Stimulated activated CD4-positive, alpha-beta T cell treated with anti-CD3 and anti-CD28 coated beads, Interleukin-15, amount 100 ng/mL, for 48 hours (primary cell): ENCODE measurements around the gene CCNI2.

ENCODE experiments used
- DNase-seq, 2 donors: peaks; one replicate each; pipeline ENCODE4 v3.0.0-alpha.2; 2020; ENCODE audit warnings: low read depth in 2 of 2

The CCNI2 gene

DNA sequence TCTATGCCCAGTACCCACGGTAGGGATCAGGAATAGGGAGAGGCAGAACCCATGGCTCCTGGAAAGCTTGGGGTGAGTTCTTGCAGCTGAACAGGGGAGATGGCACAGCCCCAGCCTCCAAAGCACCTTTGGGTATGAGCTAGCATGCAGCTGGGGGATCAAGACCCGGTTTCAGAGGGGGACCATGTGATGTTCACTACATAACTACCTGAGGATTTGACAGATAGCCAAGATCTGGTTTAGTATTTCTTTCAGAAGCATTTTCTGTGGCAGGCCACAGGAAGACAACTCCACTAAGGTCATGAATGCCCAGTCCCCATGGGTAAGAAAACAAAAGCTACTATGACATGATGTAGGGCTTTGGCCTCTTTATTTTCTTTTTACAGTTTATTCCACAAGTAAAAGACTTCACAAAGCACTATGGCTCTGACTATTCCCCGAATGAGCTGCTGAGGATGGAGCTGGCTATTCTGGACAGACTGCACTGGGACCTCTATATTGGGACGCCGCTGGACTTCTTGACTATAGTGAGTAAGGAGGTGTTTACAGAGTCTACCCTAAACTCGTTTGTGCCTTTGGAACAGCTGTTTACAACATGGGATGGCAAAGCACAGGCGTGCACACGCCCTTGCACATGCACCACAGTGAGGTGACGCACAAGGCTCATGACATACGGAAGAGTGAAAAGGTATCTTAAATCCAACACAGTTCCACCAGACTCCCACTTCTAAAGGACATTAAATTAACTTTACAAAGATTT lies 3.4 kb downstream of the CCNI2 start:
- DNase-seq, result no peak

DNA sequence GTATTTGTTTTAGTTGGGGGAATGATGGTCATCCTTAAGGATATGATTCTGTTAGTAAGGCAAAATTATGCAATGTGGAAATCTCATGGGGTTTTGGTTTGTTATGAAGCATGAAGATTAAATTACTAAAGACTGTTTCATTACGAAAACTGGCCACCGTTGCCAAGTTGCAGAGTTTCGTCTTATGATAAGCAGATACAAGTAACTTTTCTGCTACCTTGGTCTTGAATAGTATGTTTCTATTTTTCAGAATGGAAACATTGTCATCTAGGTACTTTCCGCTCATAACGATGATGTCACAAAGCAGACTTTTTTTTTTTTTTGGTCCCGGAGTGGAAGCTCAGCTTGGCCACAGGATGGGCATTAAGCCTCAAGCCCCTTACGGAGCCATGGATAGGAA lies 4.2 kb downstream of the CCNI2 start:
- DNase-seq, result peak; percentile 31 to 36

GRCh38 chr5:132751971-132752580 lies 4.8 kb downstream of the CCNI2 start:
- DNase-seq, result no peak

GRCh38 chr5:132752581-132753125 lies 5.4 kb downstream of the CCNI2 start:
- no peak for DNase-seq

DNA sequence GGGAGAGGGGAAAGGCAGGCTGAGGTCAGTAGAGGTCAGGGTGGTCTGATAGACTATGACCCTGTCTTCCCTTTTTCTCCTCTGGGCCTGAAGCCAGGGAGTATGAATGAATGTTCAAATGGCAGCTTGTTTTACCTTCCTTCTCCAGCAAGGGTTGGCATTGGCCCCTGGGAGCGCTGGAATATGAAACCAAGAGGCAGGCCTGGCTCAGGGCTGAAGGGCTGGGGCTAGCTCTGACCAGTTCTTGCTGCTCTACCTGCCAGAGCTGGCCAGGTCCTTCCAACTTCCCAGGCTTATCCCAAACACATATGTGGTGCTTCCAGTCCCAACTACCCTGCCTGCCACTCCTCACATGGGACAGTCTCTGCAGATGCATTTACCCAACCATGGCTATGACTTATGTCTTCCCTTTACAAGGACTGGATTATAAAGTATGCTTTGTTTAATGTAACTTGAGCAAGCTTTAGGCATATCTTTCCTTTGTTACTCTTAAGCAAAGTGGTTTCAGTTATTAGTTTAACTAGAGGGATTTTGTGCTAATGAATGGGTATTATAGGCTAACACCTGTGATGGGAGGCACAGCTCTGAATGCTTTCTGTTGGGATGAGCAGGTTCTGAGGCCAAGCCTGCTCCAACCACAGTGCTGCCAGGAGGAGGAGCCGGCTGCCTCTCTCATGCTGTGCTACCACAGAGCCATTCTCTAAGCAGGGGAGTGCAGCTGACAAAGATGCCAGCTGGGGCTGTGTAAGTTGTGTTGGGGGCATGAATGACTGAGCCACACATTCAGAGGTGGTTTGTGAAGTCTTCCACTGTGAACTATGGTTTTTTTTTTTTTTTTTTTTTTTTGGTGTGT lies 6.1 kb downstream of the CCNI2 start:
- no peak for DNase-seq

DNA sequence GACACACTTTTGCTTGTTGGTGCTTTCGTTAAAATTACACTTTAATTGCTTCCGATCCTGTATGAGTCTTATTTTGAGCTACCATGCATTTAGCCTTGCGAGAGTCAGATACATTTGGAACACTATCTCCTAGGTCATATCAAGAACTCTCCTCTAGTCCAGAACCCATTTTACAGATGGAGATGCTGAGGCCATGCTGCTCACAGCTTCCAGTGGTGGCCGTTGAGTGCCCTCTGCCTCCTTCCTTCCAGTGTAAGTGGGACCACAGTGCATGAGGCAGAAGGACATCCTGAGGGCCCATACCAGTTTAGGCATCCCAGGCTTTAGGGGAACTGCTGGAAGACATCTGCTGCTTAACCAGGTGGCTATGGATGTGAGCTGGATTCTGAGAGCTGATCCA lies 6.9 kb downstream of the CCNI2 start:
- no peak for DNase-seq

DNA sequence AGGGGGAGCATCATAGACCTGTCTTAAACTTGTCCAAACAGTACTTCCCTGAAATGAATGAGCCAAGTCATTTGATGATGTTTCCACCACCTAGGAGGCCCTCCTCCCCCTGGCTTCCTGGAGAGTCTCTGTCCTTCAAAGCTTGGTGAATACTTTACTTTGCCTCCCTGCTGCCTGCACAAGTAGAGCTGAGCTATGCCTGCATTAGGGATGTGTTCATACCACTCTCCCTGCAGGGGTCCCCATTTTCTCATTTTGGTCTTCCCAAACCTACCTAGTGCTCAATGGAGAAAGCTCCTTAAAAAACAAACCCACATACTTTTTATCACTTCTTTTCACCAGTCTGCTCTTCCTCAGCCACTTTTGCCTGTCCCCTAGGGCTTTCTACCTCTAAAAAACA lies 7.7 kb downstream of the CCNI2 start:
- no peak for DNase-seq

GRCh38 chr5:132756542-132756941 lies 9.3 kb downstream of the CCNI2 start:
- DNase-seq, result no peak

- no peak for DNase-seq
Measured at GRCh38 chr5:132758451-132758850, 11.2 kb downstream of the CCNI2 start.

DNA sequence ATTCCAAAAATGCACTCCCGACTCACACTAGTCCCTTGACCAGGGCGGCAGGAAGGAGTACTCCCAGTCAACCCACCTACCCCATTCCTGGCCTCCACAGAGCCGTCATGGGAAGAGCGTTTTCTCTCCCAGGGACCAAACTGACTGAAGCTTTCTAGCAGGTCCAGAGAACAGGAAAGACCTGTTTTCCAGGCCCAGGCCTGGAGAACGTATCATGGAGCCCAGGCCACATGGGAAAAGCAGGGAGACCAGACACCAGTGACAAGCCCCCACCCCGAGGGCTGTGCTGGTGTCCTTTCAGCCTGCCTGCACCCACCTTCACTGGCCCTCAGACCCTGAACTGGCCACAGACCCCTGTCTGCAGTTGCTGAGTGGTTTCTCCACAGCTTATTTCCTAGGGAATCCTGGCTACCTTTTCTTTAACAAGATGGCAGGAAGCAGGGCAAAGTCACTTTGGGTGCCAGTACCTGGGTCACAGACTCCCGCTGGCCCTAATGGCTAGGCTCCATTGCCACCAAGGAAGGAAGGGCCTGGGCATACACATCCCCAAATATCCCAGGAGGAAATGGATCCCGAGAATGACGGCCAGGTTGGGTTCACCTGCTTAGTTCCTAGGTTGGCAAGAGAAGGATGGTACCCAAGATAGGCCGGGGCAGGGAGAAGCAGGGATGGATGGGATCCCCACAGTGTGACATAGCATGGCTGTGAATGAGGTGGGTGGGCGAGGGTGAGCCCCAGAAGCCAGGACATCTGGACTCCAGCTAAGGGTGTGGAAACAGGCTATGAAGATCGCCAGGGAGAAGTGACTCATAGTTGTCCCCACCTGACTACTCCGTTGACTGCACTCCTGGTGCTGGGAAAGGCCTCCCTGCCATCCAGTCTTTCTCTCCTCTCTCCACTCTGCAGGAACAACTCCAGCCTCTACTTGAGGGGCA lies 12.2 kb downstream of the CCNI2 start:
- no peak for DNase-seq

DNA sequence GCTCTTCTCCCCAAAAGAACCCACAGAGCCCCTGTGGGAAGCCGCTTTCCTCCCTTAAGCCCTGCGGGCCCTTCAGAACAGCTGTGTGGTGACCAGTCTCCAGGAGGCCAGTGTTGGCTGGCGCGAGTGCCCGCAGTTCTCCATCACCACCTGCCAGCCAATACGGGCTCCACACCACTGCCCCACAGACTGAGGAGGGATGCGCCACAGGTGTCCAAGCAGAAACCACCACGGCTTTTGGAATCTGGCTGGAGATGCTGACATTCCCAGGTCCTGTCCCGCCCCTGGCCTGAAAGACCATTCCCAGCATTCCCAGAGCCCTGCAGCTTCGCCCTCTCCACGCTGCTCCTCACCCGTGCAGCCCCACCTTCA lies 12.8 kb downstream of the CCNI2 start:
- DNase-seq, result no peak

DNA sequence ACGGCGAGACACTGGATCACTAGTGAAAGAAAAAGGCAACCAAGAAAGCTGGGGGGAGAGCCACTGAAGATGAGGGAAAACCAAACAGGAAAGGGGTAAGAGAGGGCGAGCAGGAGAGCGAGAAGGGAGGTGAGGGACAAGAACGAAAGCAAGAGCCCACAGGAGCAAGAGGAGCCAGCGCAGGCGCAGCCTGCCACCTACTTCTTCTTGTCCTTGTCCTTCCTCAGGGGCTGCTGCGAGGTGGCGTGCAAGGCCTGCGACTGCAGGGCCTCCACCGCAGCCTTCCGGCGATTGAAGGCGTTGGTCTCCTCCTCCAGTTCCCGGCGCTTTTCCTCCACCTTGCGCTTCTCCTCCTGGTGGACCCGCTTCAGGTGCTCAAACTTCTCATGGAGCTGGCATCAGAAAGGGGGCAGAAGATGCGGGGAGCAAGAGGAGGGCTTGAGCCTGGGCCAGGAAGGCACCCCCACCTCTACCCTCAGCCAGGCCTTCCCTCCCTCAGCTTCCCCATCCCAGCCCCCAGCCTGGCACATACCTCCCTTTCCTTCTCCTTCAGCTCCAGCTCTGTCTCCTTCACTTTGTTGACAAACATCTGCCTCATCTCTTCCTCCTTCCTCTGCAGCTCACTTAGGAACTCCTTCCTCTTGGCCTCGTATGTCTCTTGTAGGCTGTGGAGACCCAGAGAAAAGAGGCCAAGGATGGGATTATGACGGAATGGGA lies 13.5 kb downstream of the CCNI2 start:
- DNase-seq, result no peak

DNA sequence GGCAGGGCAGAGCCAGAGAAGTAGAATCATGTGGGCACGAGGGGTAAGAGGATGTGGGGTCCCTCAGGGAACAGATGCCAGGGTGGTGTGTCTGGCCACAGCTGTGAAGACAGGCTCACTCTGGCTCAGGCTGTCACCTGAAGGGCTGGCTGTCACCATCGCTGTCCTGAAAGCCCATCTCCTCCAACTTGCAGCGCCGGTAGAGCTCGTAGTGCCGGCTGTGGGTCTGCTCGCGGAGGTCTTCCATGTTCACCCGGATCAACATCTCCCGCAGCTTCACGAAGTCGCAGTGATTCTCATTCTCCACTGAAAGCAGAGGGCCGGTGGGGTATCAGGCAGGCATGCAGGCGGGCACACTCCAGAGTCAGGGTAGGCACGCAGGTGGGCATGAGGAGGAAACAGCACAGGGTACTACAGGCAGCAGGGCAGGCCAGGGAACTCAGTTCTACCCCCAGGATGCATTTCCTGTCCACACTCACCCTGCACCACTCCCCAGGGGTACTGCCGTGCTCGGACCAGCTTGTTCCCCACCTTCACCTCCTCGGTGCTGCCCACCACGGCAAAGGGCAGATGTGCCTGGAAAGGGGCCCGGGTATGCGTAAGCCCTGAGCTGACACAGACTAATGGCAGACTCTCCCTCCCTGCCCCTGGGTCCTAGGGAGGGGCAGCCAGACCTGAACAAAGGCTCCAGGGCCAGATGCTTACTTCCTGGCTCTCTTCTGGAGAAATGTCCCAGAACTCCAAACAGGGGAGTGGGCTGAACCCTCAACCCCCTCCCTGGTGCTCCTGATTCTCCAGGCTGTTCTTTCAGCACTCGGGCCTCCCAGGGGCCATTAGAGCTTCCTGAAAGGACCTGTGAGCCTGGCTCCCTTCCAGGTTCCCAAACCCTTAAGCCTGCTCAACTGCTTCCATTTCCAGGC lies 14.4 kb downstream of the CCNI2 start:
- DNase-seq, result no peak

DNA sequence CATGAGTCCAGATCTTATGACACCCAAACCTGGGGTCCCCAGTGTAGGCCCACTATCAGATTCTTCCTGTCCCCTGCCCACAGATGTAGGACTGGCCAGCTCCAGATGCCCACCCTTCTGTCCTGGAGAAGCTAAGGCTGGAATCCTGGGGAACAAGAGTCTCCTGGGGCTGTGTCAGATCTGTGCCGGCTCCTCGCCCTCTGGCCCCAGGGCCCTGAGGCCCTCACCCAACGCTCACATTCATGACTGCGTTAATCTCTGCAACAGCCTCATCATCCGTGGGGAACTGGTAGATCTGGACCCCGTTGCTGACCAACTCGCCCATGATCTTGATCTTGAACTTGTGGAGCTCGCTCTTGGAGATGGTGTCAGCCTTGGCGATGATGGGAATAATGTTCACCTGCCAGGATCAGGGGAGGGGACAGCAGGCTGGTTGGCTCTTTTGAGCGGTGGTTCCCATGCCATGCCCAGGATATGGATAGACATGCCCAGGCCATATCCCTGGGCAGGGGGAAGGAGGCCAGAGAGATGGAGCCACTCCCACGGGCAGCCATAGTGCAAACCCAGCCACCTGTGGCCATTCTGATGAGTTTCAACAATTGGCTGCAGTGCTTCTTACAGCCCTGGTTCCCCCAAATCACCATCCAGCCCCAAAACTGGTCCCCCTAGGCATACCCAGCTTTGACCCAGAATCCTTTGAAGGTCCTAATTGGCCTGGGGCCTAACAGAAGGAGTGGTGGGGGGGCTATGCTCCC lies 15.2 kb downstream of the CCNI2 start:
- DNase-seq, result no peak

DNA sequence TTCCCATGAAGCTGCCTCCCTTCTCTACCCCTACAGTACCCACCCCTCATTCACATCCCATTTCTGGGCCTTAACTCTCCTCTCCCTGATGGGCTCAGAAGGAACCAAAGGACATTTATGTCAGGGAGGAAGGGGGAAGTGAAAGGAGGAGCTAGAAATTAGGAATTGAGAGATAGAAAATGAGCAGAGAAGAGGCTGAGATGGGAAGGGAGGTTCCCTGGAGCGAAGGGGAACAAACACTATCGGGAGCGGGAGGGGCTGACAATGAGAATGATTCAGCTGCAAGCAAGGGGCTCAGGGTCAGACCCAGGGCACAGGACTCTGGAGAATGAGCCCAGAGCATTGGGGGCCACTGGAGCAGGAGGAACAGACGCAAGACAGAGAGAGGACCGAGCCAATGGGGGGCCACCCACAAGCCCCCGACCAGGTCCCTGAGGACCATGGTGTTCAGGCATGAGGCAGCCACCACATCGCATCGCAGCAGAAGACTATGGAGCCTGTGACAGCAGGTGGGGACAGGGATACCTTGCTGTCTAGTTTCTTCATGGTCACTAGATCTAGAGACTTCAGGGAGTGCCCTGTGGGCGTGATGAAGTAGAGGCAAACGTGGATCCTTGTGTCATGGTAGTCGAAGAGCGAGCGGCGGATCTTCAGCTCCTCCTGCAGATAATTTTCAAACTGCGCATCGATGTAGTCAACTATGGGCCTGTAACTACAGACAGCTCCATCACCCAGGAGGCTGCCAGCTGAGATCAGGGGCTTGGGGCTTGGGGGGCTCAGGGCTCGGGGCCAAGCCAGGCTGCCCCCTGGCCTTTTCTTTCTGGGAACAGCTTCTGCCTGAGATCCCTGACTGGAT lies 16.2 kb downstream of the CCNI2 start:
- no peak for DNase-seq

DNA sequence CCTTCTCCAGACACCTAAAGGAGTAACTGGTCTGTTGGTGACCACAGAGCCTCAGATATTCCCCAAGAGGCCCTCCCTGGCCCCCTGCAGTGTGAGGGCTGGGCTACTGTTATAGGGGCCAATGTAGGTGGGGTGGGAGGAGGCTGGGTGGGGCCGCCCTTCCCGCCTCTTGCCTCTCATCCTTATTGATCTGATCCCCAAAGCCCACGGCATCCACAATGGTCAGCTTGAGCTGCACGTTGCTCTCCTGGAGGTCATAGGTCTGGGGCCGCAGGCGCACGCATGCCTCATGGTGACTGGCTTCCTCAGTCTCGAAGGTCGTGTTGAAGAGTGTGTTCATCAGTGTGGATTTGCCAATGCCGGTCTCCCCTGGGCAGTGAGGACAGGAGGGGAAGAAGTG lies 16.8 kb downstream of the CCNI2 start:
- no peak for DNase-seq

DNA sequence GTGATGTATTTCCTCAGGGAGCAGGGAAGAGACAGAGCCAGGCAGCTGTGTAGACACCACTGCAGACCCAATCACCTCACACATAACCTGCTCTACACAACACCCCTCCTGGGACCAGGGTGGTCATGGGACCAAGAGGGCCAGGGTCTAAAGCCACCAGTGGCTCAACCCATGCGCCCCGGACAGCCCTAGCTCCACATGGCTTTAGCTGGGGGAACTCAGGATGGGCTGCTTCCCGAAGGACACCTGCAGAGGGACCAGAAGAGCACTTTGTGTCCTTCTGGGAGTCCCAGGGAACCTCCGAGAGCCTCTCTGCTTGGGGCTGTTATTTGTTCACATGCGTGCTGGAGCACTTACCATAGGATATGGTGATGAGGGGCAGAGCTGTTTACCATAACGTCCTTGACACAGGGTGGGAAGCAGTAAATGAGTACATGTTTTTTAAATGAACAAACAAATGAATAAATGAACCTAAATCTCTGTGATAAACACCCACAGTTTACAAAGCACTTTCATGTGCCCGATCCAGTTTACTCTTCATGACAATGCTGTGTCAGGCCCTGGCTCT lies 17.5 kb downstream of the CCNI2 start:
- DNase-seq, result no peak
